ENCODE measurements around the gene SPATA2L. TPM values are rescaled to one million over a fixed set of nuclear protein-coding genes. Genes with fewer than 3 reads are reported as not detected.

Gene SPATA2L
- total and polyA plus RNA-seq, 10 donors = 4.6 to 16.9 (median 10.3) TPM

Other genes starting within 250 kb of the SPATA2L start
- 100 to 1,000 TPM; 105 to 203 (median 136) TPM for gene ANKRD11, start 211.1 kb downstream of the SPATA2L start, total RNA-seq
- 10 to 100 TPM; 29.0 to 60.0 (median 37.8) TPM for gene ANKRD11, start 211.1 kb downstream of the SPATA2L start, polyA plus RNA-seq
- gene SPG7, start 193.3 kb downstream of the SPATA2L start, total RNA-seq = 100 to 1,000 TPM in 6 of 7 donors, 10 to 100 TPM in 1; 90.4 to 260 (median 153) TPM
- 100 to 1,000 TPM in 2 of 3 donors, 10 to 100 TPM in 1; 64.5 to 189 (median 135) TPM for gene SPG7, start 193.3 kb downstream of the SPATA2L start, polyA plus RNA-seq
- 1,000 to 10,000 TPM; 2,154 to 6,842 (median 2,799) TPM for gene RPL13, start 141.0 kb downstream of the SPATA2L start, total RNA-seq
- gene RPL13, start 141.0 kb downstream of the SPATA2L start, polyA plus RNA-seq = over 10,000 TPM; 13,171 to 16,278 (median 14,011) TPM
- 1 to 10 TPM in 3 of 7 donors, under 1 TPM in 3, not detected in 1; 0.37 to 2.2 (median 1.0) TPM for gene CPNE7, start 125.9 kb downstream of the SPATA2L start, total RNA-seq
- gene CPNE7, start 125.9 kb downstream of the SPATA2L start, polyA plus RNA-seq = 1 to 10 TPM; 2.9 to 4.3 (median 3.7) TPM
- 10 to 100 TPM in 1 of 7 donors, 1 to 10 TPM in 5, under 1 TPM in 1; 0.57 to 39.5 (median 4.0) TPM for gene DPEP1, start 88.1 kb downstream of the SPATA2L start, total RNA-seq
- 1 to 10 TPM in 1 of 3 donors, under 1 TPM in 2; 0.33 to 2.0 (median 0.83) TPM for gene DPEP1, start 88.1 kb downstream of the SPATA2L start, polyA plus RNA-seq
- gene CHMP1A, start 44.0 kb downstream of the SPATA2L start, total RNA-seq = 10 to 100 TPM; 44.4 to 96.2 (median 79.0) TPM
- gene CHMP1A, start 44.0 kb downstream of the SPATA2L start, polyA plus RNA-seq = 10 to 100 TPM; 54.2 to 90.5 (median 63.6) TPM
- gene SPATA33, start 43.9 kb downstream of the SPATA2L start, total RNA-seq = 1 to 10 TPM; 2.9 to 5.7 (median 4.7) TPM
- gene SPATA33, start 43.9 kb downstream of the SPATA2L start, polyA plus RNA-seq = 1 to 10 TPM; 3.8 to 7.0 (median 4.9) TPM
- gene CDK10, start 15.0 kb downstream of the SPATA2L start, total RNA-seq = 100 to 1,000 TPM in 2 of 7 donors, 10 to 100 TPM in 5; 47.6 to 114 (median 76.3) TPM
- gene CDK10, start 15.0 kb downstream of the SPATA2L start, polyA plus RNA-seq = 100 to 1,000 TPM in 2 of 3 donors, 10 to 100 TPM in 1; 74.4 to 201 (median 134) TPM
- 10 to 100 TPM in 6 of 7 donors, 1 to 10 TPM in 1; 6.0 to 28.8 (median 19.2) TPM for gene VPS9D1, start 19.2 kb upstream of the SPATA2L start, total RNA-seq
- 10 to 100 TPM in 2 of 3 donors, 1 to 10 TPM in 1; 7.4 to 37.2 (median 34.5) TPM for gene VPS9D1, start 19.2 kb upstream of the SPATA2L start, polyA plus RNA-seq
- gene ZNF276, start 19.8 kb upstream of the SPATA2L start, total RNA-seq = 10 to 100 TPM; 59.0 to 83.7 (median 65.3) TPM
- 10 to 100 TPM; 28.9 to 63.6 (median 42.9) TPM for gene ZNF276, start 19.8 kb upstream of the SPATA2L start, polyA plus RNA-seq
- 10 to 100 TPM; 15.7 to 28.9 (median 18.0) TPM for gene FANCA, start 114.9 kb upstream of the SPATA2L start, total RNA-seq
- gene FANCA, start 114.9 kb upstream of the SPATA2L start, polyA plus RNA-seq = 10 to 100 TPM; 11.5 to 15.3 (median 14.5) TPM
- gene SPIRE2, start 126.8 kb upstream of the SPATA2L start, total RNA-seq = 1 to 10 TPM; 1.2 to 3.2 (median 2.8) TPM
- gene SPIRE2, start 126.8 kb upstream of the SPATA2L start, polyA plus RNA-seq = 1 to 10 TPM in 1 of 3 donors, under 1 TPM in 2; 0.80 to 1.3 (median 0.98) TPM
- gene TCF25, start 171.9 kb upstream of the SPATA2L start, total RNA-seq = 100 to 1,000 TPM; 145 to 305 (median 233) TPM
- gene TCF25, start 171.9 kb upstream of the SPATA2L start, polyA plus RNA-seq = 100 to 1,000 TPM; 113 to 412 (median 334) TPM
- 10 to 100 TPM in 1 of 7 donors, 1 to 10 TPM in 6; 3.0 to 12.5 (median 7.8) TPM for gene MC1R, start 217.2 kb upstream of the SPATA2L start, total RNA-seq
- gene MC1R, start 217.2 kb upstream of the SPATA2L start, polyA plus RNA-seq = 1 to 10 TPM; 2.4 to 3.2 (median 2.6) TPM
- 1 to 10 TPM in 3 of 7 donors, under 1 TPM in 2, not detected in 2; 0.43 to 2.4 (median 1.4) TPM for gene TUBB3, start 221.6 kb upstream of the SPATA2L start, total RNA-seq
- 1 to 10 TPM in 1 of 3 donors, under 1 TPM in 2; 0.41 to 4.3 (median 0.80) TPM for gene TUBB3, start 221.6 kb upstream of the SPATA2L start, polyA plus RNA-seq
- 100 to 1,000 TPM in 1 of 7 donors, 10 to 100 TPM in 6; 55.3 to 104 (median 72.4) TPM for gene DEF8, start 247.1 kb upstream of the SPATA2L start, total RNA-seq
- 10 to 100 TPM; 25.7 to 38.0 (median 33.8) TPM for gene DEF8, start 247.1 kb upstream of the SPATA2L start, polyA plus RNA-seq